ENCODE measurements around the gene C2CD4C. TPM values are rescaled to one million over a fixed set of nuclear protein-coding genes. Genes with fewer than 3 reads are reported as not detected.

Gene C2CD4C
- total and polyA plus RNA-seq, 2 of the 13 experiments (the other 11 are each of a cell fraction or from before 2014, with no cell fraction given) = not detected

DNA sequence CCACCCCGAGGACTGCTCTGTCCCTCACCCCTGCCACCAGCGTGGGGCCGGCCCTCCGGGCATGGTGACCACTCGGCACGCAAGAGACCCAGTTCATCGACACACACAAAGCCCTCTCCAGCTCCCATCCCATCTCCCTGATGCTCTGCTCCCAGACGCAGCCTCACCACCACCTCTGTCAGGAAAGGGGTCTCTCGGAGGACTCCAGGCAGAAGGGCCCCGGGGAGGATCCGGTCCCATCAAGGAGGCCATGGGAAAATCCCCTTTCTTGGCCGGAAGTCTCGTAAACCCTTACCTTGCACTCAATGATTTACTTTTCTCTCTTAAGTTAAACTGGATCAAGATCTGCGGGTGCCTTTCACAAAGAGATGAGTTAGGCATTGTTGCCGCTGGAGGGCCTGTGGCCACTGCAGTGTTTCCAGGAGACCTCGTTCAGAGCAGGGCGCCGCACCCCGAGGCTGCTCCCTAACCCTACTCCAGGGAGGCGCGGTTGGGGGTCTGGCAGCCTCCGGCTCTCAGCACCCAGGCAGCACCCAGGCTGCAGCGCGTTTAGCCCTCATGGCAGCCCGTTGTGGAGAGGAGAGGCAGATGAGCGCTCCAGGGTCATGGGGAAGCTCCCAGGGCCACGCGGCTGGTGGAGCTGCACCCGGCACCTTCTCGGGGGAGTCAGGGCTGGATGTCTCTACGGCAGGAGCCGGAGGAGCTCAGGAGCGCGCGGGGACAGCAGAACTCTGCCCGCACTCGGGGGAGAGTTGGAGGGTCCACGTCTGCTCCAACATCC is 31.0 kb downstream of the C2CD4C start:
- DNase-seq (ENCODE audit: low spot score) (no peak), ATAC-seq (peak; percentile 34), FAIRE-seq (no peak)
- no peak overlapping the region for H3K4me2 ChIP-seq (ENCODE audit: low read depth, low read length)
- no peak overlapping the region for H3K9ac ChIP-seq (ENCODE audit: insufficient read depth, low read depth, low read length)
- in situ Hi-C loops (cut with HindIII; ENCODE audit: extremely low pct_ligation_motif_present, low pct_unique_long_range_greater_than_20kb) = no loop called here
- intact Hi-C loops (cut with micrococcal nuclease; ENCODE audit: unreplicated experiment) = no loop called here
- TF ChIP-seq ZMAT3 (CRISPR knock-in tag; conservative IDR thresholded peaks at IDR 0.05) (no peak), ZBTB7A (CRISPR knock-in tag; IDR thresholded peaks at IDR 0.05) (no peak), ESRRA (CRISPR knock-in tag; IDR thresholded peaks at IDR 0.05; ENCODE audit: low read depth) (no peak), PRPF4 (IDR thresholded peaks at IDR 0.05; ENCODE audit: low read depth, low read length, poor library complexity, severe bottlenecking) (no peak)
- TF ChIP-seq, protein P1, sequence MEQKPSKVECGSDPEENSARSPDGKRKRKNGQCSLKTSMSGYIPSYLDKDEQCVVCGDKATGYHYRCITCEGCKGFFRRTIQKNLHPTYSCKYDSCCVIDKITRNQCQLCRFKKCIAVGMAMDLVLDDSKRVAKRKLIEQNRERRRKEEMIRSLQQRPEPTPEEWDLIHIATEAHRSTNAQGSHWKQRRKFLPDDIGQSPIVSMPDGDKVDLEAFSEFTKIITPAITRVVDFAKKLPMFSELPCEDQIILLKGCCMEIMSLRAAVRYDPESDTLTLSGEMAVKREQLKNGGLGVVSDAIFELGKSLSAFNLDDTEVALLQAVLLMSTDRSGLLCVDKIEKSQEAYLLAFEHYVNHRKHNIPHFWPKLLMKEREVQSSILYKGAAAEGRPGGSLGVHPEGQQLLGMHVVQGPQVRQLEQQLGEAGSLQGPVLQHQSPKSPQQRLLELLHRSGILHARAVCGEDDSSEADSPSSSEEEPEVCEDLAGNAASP (CRISPR knock-in tag; IDR thresholded peaks at IDR 0.05; ENCODE audit: borderline replicate concordance) = no peak
- TF ChIP-seq, protein P2, sequence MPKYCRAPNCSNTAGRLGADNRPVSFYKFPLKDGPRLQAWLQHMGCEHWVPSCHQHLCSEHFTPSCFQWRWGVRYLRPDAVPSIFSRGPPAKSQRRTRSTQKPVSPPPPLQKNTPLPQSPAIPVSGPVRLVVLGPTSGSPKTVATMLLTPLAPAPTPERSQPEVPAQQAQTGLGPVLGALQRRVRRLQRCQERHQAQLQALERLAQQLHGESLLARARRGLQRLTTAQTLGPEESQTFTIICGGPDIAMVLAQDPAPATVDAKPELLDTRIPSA (CRISPR knock-in tag; IDR thresholded peaks at IDR 0.05; ENCODE audit: borderline replicate concordance) = no peak
- TF ChIP-seq, protein P3, sequence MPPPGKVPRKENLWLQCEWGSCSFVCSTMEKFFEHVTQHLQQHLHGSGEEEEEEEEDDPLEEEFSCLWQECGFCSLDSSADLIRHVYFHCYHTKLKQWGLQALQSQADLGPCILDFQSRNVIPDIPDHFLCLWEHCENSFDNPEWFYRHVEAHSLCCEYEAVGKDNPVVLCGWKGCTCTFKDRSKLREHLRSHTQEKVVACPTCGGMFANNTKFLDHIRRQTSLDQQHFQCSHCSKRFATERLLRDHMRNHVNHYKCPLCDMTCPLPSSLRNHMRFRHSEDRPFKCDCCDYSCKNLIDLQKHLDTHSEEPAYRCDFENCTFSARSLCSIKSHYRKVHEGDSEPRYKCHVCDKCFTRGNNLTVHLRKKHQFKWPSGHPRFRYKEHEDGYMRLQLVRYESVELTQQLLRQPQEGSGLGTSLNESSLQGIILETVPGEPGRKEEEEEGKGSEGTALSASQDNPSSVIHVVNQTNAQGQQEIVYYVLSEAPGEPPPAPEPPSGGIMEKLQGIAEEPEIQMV (CRISPR knock-in tag; IDR thresholded peaks at IDR 0.05; ENCODE audit: low read depth) = no peak
- H4K20me1 ChIP-seq (ENCODE audit: insufficient read depth, low read length) = no peaks in the 10 kb centered on the region
- H3K4me3 ChIP-seq (replicated peaks in 1 of 3; ENCODE audit: insufficient read depth in 1 of 3, low read depth in 2 of 3, low read length in 3 of 3) = no peak overlapping the region
- no peaks in the 10 kb centered on the region for H3K79me2 ChIP-seq (ENCODE audit: insufficient read depth, low read length)
- CTCF ChIA-PET (ENCODE audit: low intra/inter-chr PET ratio, low total read pairs) = no interaction called here
- H3K27ac ChIP-seq (ENCODE audit: extremely low read length, insufficient read depth, low read length) = no peak overlapping the region
- whole genome bisulfite sequencing (ENCODE audit: low lambda C conversion rate) = 42% methylated on average over 26 of the region's 38 CpGs
- no peak overlapping the region for H2AFZ ChIP-seq (ENCODE audit: low read length)
- no peaks in the 10 kb centered on the region for H3K4me1 ChIP-seq (ENCODE audit: insufficient read depth, low read length)
- BruUV-seq (replicated peaks) = no TSS peak
- H3K36me3 ChIP-seq (replicated peaks in 1 of 2; ENCODE audit: control insufficient read depth in 1 of 2, insufficient read depth in 2 of 2, low read length in 2 of 2) = no peaks in the 10 kb centered on the region
- no peaks in the 10 kb centered on the region for H3K9me3 ChIP-seq (ENCODE audit: low read length)
- peaks cover 17 to 62% of the 10 kb centered on the region in 2 experiments for H3K27me3 ChIP-seq (ENCODE audit: control insufficient read depth in 1 of 2, insufficient read depth in 2 of 2, low read length in 2 of 2)
- POLR2A ChIA-PET = no interaction called here
